HG03280 (cell line): ENCODE results near the gene FFAR3.
"Not testable (repeated sequence)": the region's sequence is repeated elsewhere in the genome, so short reads cannot be mapped to it uniquely, and the experiment has no call there.

Experiments
- ATAC-seq: cut with Tn5 transposase; IDR thresholded peaks from one replicate; pipeline ENCODE4 v1.9.1; 2021; ENCODE audit warnings: mild to moderate bottlenecking, moderate library complexity; ENCODE audit not compliant: unreplicated experiment

FFAR3 gene

DNA sequence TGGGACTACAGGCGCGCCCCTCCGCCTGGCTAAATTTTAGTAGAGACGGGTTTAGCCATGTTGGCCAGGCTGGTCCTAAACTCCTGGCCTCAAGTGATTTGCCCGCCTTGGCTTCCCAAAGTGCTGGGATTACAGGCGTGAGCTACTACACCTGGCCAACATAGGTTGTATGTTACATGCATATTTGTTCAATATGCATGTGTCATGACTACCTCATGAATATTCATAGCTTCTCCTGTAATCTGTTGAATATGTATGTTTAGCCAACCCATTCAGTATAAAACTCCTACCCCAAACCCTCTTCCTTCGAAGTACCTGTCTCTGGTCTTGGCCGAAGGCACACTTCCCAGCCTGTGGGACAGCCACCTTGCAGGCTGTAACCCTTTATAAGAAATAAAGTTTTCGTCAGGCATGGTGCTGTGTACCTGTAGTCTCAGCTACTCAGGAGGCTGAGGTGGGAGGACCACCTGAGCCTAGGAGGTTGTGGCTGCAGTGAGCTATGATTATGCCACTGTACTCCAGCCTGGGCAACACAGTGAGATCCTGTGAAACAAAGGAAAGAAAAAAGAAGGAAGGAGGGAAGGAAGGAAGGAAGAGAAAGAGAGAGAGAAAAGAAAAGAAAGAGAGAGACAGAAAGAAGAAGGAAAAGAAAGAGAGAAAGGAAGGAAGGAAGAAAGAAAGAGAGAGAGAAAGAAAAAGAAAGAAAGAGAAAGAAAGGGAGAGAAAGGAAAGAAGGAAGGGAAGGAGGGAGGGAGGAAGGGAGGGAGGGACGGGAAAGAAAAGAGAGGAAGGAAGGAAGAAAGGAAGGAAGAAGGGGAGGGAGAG lies 41.9 kb downstream of the FFAR3 start:
- no peak for ATAC-seq

- ATAC-seq = no peak
These were observed 42.5 kb downstream of the FFAR3 start for GRCh38 chr19:35400773-35401100.

- not testable (repeated sequence) for ATAC-seq
These were observed 43.2 kb downstream of the FFAR3 start for GRCh38 chr19:35401416-35401815.

DNA sequence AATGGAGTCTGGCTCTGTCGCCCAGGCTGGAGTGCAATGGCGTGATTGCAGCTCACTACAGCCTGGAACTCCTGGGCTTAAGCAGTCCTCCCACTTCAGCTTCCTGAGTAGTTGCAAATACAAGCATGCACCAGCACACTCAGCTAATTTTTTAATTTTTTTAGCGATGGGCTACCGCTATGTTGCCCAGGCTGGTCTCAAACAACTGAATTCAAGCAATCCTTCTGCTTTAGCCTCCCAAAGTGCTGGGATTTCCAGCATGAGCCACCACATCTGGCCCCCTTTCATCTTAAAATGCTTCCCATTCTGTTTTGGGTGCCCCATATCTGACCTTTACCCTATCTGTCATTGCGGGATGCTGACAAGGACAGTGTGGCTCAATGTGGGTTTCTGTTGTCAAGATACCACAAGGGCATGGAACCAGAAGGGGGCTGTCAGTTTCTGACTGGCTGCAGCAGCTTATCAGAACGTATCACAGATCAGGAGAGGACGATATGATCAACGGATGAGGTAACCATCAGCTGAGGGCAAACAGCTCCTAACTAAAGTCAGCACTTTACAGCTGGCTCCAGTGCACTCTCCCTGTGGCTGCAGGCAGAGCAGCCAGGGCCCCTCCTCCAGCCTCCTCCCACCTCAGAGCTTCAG lies 45.0 kb downstream of the FFAR3 start:
- no peak for ATAC-seq

DNA sequence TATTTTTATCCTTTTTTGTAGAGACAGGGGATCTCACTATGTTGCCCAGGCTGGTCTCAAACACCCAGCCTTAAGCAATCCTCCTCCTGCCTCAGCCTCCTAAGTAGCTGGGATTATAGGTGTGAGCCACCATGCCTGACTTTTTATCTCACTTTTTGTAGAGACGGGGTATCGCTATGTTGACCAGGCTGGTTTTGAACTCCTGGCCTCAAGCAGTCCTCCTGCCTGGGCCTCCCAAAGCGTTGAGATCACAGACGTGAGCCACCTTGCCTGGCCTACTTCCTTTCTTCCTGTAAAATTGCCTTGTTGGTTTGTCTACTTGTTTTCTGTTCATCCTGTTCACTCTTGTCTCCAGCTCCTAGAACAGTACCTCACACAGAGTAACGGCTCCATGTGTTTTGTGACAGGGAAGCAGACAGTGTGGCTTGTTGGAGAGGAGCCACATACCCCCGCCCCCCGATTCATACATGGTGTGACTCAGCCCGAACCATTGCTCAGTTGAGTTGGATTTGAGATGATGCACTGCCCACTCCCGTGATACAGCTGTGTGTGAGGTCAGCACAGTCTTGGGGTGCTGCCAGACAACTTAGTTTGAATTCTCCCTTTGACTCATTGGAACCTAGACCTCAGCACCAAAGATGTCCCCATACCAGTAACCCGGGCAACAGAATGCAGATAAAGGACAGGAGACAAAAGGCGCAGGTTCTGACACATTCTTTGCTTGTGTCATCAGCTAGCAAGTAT lies 46.8 kb downstream of the FFAR3 start:
- peak; percentile 62 for ATAC-seq

GRCh38 chr19:35407619-35408018 lies 49.4 kb downstream of the FFAR3 start:
- no peak for ATAC-seq

DNA sequence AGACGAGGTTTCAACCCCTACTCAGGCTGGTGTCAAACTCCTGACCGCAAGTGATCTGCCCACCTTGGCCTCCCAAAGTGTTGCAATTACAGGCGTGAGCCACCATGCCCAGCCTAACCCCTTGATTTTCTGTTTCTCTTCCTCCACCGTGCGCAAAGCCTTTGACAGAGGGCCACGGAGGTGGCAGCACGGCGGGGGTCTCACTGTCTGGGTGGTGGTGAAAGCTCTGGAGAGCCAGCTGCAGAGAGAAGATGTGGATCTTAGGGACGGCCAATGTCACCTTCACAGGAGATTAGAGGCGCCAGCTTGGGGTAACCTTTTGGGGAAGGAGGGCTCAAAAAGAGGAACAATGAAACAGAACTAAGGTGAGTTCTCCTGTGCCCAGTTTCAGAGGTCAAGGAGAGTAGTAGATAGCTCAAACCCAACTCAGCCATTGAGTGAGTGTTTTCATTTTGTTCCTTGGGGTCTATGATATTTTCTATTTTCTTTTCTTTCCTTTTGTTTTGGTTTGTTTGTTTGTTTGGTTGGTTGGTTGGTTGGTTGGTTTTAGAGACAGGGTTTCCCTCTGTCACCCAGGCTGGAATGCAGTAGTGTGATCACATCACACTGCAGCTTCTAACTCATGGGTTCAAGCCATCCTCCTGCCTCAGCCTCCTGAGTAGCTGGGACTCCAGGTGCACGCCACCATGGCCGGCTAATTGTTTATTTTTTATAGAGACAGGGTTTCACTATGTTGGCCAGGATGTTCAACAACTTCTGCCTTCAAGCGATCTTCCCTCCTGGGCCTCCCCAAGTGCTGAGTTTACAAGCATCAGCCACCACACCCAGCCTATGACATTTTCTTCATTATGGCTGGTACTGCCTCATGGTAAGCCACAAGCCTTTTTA lies 50.3 kb downstream of the FFAR3 start:
- ATAC-seq = no peak

DNA sequence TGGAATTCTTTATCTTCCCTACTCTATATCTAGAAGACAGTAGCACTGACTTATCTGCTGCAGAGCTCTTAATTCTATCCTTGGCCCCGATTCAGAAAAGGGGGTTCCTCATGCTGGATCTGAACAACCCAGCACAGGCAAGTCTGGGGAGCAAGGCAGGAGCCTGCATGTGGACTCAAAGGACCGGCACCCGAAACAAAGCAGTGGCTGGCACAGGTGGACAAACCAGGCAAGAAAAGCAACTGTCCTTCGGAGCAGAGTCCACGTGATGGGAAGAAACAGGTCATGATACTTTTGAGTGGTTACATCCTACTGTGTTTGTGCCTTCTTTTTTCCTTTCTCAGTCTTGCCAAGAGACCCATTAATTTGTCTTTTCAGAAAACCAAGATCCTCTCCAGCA lies 50.9 kb downstream of the FFAR3 start:
- no peak for ATAC-seq
